ENCODE measurements around the gene ANKRD63. TPM values are rescaled to one million over a fixed set of nuclear protein-coding genes. Genes with fewer than 3 reads are reported as not detected.

Gene ANKRD63
- total RNA-seq, 1 donor from 2014 or later = 2.4 TPM

- DNase-seq = no peak
Observed at GRCh38 chr15:40242601-40243000, 40.3 kb downstream of the ANKRD63 start.

- DNase-seq = no peak
Observed at GRCh38 chr15:40242213-40242599, 40.7 kb downstream of the ANKRD63 start.

- no peak for DNase-seq
Observed at GRCh38 chr15:40241269-40242212, 41.3 kb downstream of the ANKRD63 start.

GRCh38 chr15:40240619-40241221 is 42.1 kb downstream of the ANKRD63 start:
- no peak for DNase-seq

- no peak for DNase-seq
Observed at GRCh38 chr15:40239693-40240618, 42.9 kb downstream of the ANKRD63 start.

- DNase-seq = no peak
Observed at GRCh38 chr15:40239404-40239692, 43.5 kb downstream of the ANKRD63 start.

- DNase-seq = peak; percentile 58
Observed at GRCh38 chr15:40238532-40239403, 44.1 kb downstream of the ANKRD63 start, which contains the start of gene PAK6. Gene PAK6 (plus strand): TSS chr15:40239063. CDS start chr15:40264786, 25,723 bp downstream.

GRCh38 chr15:40235201-40235885 is 47.5 kb downstream of the ANKRD63 start:
- no peak for DNase-seq

- DNase-seq = no peak
Observed at GRCh38 chr15:40234783-40235182, 48.1 kb downstream of the ANKRD63 start.

- no peak for DNase-seq
Observed at GRCh38 chr15:40233727-40234577, 48.9 kb downstream of the ANKRD63 start.

GRCh38 chr15:40232625-40233070 is 50.2 kb downstream of the ANKRD63 start:
- DNase-seq = no peak

Other genes with a start within 250 kb of the ANKRD63 start
- 180 TPM for gene SRP14, start 243.9 kb downstream of the ANKRD63 start, total RNA-seq
- 20.1 TPM for gene BMF, start 174.2 kb downstream of the ANKRD63 start, total RNA-seq
- 26.4 TPM for gene BUB1B, start 122.0 kb downstream of the ANKRD63 start, total RNA-seq
- gene PAK6, start 44.0 kb downstream of the ANKRD63 start, total RNA-seq = 2.5 TPM
- 8.7 TPM for gene PLCB2, start 24.9 kb upstream of the ANKRD63 start, total RNA-seq
- gene INAFM2, start 40.6 kb upstream of the ANKRD63 start, total RNA-seq = 19.4 TPM
- gene CCDC9B, start 57.9 kb upstream of the ANKRD63 start, total RNA-seq = 25.4 TPM
- gene PHGR1, start 68.0 kb upstream of the ANKRD63 start, total RNA-seq = not detected
- 4.1 TPM for gene DISP2, start 75.2 kb upstream of the ANKRD63 start, total RNA-seq
- gene KNSTRN, start 99.7 kb upstream of the ANKRD63 start, total RNA-seq = 25.6 TPM
- 52.8 TPM for gene IVD, start 122.7 kb upstream of the ANKRD63 start, total RNA-seq
- gene BAHD1, start 157.9 kb upstream of the ANKRD63 start, total RNA-seq = 13.6 TPM
- 17.2 TPM for gene CHST14, start 187.9 kb upstream of the ANKRD63 start, total RNA-seq

Measured in tongue (tissue), 2 donors.